NCI-H1092 (cell line): ENCODE data around the gene BCL11B.

Source experiments
- DNase-seq: peaks from one replicate; lab custom pipeline; 2025; lab: John Stamatoyannopoulos, UW

The BCL11B gene

GRCh38 chr14:99137001-99137700 is 134.8 kb downstream of the BCL11B start:
- no peak for DNase-seq

- DNase-seq: no peak
Measured at GRCh38 chr14:99136401-99136800, 135.6 kb downstream of the BCL11B start.

- DNase-seq: no peak
Measured at GRCh38 chr14:99136047-99136400, 136.0 kb downstream of the BCL11B start.

DNA sequence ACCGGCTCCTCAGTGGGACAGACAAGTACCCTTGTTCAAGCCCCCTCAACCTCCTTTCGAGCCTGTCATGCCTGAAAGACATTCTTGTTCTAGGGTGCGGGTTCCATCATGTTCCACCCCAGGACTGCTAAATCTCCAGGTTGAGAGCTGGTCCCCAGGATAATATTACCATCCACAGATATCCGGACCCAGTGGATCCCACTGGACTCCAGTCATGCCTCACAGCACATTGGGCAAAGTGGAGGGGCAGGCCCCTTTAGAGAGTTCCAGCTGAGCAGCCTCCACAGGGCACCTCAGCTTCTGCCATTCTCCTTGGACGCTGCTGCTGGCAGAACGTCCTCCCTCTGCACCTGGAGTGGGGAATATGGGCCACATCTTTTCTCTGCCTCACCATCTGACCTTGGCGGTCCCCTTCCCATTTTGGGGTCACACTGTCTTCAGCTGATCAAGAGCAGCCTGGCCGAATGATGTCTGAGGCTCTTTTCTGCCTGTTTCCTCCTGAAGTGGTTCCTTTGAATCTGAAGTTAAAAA is 137.4 kb downstream of the BCL11B start:
- no peak for DNase-seq

DNA sequence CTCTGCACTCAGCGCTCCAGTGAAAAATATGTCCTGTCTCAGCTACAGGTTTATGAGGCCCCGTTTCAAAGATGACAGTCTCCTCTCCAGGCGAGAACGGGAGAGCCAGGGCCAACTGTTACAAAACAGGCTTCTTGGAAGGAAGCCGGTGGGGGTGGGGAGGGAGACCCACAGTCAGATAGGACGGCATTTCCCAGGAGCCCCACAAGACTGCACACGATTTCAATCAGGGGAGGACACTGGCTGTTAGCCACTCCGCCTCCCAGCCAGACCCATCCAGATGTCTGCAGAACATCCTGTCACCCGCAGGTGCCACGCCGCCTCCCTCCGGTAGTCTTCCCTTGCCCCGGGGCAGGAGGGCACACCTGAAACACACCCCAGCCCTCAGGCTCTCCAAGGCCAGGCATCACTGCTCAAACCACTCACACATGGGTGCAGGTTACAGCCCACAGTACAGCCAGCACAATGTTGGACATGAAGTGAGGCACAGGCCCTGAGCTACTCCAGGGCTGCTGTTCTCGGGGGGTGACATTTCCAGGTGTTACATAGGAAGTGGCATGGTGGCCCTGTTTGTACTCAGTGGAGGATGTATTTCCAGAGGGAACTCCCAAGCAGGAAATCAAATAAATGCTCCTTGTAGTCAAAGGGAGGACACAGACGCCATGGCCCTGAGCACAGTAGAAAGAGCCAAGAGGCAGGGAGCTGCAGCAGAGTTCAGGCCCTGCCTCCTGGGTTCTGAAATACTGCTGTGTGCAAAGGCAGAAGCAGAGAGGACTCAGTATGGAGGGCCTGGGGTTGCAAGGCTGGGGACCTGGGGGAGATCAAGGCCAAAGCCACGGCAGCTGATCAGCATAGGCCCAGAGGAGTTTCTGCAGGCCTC is 138.1 kb downstream of the BCL11B start:
- DNase-seq: no peak

DNA sequence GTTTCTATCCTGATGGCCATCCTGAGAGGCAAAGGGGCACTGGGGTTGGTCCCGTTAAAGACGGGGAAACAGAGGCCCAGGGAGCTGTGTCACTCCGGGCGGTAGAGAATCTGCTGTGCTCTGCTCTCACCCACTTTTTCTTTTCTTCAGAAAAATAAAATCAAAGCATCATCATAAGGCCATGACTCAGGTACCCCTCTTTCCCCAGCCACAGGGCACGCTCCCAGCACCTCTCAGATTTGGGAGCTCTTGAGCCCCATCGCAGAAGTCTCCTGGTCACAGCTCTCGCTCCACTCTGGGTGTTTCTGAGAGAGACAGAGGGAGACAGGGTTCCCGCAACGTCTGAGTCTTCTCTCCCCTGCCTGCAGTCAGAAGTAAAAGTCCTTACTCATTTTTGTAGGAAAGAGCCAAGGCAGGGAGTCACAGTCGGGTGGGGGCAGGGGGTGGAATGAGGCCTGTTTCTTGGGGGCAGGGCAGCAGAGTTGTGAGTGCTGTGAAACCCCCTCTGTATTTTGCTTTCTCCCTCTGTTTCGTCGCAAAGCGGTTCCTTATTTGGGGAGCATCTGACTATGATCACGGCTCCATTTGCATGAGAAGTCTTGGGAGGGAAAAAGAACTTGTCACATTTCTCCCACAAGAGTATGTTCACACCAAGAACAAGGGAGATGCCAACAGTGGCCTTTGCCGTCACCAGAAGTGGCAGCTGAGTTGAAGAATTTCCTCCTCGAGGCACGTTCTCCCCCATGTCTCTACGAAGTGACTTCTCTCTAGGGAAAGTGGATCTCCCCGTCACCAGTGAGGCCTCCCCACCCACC is 139.0 kb downstream of the BCL11B start:
- no peak for DNase-seq

DNA sequence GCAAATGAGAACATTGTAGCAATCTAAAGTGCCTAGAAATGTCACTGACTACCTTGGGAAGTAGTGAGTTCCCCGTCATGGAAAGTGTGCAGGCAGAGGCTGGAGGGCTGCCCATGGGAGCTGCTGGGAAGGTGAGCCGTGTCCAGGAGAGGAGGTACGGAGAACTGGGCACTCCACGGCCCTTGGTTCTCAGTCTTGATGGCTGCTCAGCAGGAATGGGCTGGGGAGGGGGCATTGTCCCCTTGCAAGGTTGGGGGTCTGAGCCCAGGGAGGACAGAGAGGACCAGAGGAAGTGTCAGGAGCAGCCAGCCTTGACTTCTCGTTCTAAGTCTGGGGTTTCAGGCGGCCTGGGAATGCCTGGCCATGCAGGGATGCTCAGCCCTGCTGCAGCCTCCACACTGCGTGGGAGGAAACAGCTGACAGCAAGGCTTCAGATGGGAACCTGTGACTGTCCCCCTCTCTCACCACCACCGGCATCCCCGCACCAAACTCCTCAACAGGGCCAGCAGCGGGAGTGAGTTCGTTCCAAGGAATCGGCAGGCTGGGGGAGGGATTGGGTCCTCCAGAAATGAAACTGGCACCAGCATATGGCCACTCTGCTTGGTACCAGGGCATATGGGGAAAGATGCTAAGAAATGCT is 140.2 kb downstream of the BCL11B start:
- no peak for DNase-seq

DNA sequence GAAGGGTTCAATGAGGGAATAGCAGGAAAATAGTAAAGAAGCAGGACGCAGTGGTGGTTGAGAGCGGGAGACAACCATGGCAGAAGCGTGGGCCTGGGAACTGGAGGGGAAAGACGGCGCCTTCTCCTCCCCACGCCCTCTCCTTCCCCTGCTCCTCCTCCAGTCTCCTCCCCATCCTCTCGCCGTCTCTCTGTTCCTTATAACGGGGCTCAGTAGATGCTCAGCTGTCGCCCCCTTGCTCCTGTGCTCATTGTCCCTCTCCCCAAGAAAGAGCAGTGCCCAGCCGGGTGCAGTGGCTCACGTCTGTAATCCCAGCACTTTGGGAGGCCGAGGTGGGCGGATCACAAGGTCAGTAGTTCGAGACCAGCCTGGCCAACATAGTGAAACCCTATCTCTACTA is 142.0 kb downstream of the BCL11B start:
- no peak for DNase-seq

DNA sequence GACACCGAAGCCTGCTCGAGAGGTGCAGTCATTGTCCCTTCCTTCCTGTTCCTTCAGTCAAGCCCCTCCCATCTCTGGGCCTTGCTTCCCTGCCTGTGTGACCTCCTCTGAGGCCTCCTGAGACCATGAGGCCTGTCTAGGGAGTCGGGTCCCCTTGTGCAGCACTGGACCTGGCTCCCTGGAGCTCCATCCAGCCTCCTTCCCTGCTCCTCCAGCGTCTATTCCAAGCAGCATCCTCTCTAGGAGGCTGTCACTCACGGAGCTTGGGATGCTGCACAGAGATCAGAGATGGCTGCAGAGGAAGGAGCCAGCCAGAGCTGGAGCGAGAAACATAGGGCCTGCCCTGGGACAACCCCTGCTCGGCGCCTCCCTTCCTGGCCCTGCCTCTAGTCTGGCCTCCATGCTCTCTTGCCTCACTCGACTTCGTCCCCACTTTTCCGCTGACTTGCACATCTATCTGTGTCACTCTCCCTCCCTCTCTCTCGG is 142.7 kb downstream of the BCL11B start:
- DNase-seq: no peak

- DNase-seq: no peak
Measured at GRCh38 chr14:99128185-99128584, 143.8 kb downstream of the BCL11B start.

GRCh38 chr14:99127651-99128167 is 144.3 kb downstream of the BCL11B start:
- no peak for DNase-seq

- no peak for DNase-seq
Measured at GRCh38 chr14:99125616-99126431, 146.2 kb downstream of the BCL11B start.

DNA sequence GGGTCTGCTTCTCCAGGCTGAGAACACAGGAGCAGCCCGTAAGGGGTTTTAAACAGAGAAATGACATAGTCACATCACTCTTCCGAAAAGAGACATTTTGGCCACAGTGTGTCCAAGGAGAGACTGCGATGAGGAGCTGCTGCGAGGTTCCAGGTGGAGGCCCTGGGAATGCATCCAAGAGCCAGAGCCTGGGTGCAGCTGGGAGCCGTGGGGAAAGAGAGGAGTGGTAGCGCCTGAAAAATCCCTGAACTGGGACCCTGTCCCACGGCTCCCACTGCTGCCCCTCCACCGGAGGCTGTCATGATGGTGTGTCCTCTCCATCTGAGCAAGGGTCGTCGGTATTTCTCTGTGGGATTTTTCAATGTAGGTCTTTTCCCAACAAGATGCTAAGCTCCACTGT is 146.9 kb downstream of the BCL11B start:
- no peak for DNase-seq

DNA sequence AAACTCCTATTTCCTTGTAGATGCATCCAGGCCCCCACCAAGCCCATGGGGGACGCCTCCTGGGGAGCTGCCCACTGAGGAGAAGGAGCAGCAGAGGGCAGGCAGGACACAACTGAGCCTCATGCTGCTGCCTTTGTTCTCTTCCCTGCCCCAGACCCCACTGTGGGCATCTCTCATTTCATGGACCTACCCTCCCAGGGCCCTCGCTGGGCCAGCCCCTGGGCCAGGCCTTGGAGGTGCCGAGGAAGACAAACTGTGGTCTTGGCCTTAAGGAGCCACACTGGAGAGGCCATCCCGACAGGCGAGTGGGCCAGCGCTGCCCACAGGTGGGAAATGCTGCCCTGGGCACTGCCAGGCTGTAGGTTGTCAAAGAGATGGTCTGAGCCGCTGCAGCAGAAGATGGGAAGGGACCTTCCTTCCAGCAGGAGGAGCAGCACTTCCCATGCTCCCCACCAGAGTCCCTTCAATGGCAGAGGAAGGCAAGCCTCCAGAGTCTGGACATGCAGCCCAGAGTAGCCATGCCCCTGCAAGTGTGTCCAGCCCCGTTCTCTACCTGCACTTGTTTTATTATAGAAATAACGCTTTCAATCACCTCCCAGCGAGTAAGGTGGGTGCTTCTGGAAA is 147.4 kb downstream of the BCL11B start:
- no peak for DNase-seq

- no peak for DNase-seq
Measured at GRCh38 chr14:99123208-99123870, 148.7 kb downstream of the BCL11B start.

DNA sequence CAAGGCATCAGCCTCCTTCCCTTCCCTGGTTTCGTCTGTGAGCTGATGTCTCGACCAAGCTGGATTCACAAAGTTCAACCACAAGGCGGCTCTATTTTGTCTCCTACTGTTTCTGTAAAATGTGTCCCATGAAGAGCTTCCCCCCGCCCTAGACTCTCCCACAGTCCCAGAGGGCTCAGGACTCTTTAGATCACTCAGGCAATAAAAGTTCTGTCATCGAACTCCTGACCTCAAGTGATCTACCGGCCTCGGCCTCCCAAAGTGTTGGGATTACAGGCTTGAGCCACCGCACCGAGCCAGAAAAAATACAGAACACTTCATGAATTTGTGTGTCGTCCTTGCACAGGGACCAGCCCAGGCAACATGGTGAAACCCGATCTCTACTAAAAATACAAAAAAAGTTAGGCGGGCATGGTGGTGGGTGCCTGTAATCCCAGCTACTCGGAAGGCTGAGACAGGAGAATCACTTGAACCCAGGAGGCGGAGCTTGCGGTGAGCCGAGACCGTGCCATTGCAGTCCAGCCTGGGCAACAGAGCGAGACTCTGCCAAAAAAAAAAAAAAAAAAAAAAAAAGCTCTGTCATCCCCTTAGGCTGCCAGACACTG is 149.4 kb downstream of the BCL11B start:
- no peak for DNase-seq

GRCh38 chr14:99121319-99121875 is 150.6 kb downstream of the BCL11B start:
- no peak for DNase-seq

GRCh38 chr14:99120526-99121318 is 151.3 kb downstream of the BCL11B start:
- no peak for DNase-seq
